Endodermal cell (in vitro differentiated cells): ENCODE measurements around the gene CCDC93. TPM values are rescaled to one million over a fixed set of nuclear protein-coding genes. Genes with fewer than 3 reads are reported as not detected.

ENCODE experiments used
- DNase-seq: peaks from one replicate; pipeline ENCODE4 v3.0.0-alpha.2; 2017
- H3K27ac ChIP-seq: 2 replicates; pipeline ENCODE4 v1.5.1; 2013; ENCODE audit warnings: mild to moderate bottlenecking, low read depth, low read length, moderate library complexity
- H3K27me3 ChIP-seq: 2 replicates; pipeline ENCODE4 v1.6.1; 2013; ENCODE audit warnings: mild to moderate bottlenecking, low read length, moderate library complexity; ENCODE audit not compliant: insufficient read depth, control insufficient read depth, poor library complexity, severe bottlenecking
- H3K36me3 ChIP-seq: 2 replicates; pipeline ENCODE4 v1.7.0; 2013; ENCODE audit warnings: mild to moderate bottlenecking, low read length, moderate library complexity; ENCODE audit not compliant: control insufficient read depth, insufficient read depth
- H3K4me1 ChIP-seq: one replicate; pipeline ENCODE4 v1.7.0; 2013; ENCODE audit warnings: low read length; ENCODE audit not compliant: control insufficient read depth, insufficient read depth
- H3K4me3 ChIP-seq: 2 replicates; pipeline ENCODE4 v1.5.1; 2013; ENCODE audit warnings: mild to moderate bottlenecking, low read length, moderate library complexity
- H3K9ac ChIP-seq: 2 replicates; pipeline ENCODE4 v1.6.1; 2013; ENCODE audit warnings: mild to moderate bottlenecking, low read length, moderate library complexity; ENCODE audit not compliant: poor library complexity, severe bottlenecking; ENCODE audit errors: extremely low read depth
- H3K9me3 ChIP-seq: 2 replicates; pipeline ENCODE4 v1.6.1; 2013; ENCODE audit warnings: mild to moderate bottlenecking, low read length, moderate library complexity; ENCODE audit not compliant: control insufficient read depth
- H3K27ac Mint-ChIP-seq: 2 replicates; pipeline ENCODE4 v1.8.0; 2020; ENCODE audit warnings: mixed read lengths
- H3K27me3 Mint-ChIP-seq: 2 replicates; pipeline ENCODE4 v1.8.0; 2021; ENCODE audit warnings: mild to moderate bottlenecking, mixed read lengths; ENCODE audit not compliant: insufficient read depth
- H3K36me3 Mint-ChIP-seq: 2 replicates; pipeline ENCODE4 v1.8.0; 2020; ENCODE audit warnings: low read depth, mixed read lengths
- H3K4me1 Mint-ChIP-seq: 2 replicates; pipeline ENCODE4 v1.8.0; 2020; ENCODE audit warnings: mixed read lengths
- H3K4me3 Mint-ChIP-seq: 2 replicates; pipeline ENCODE4 v1.8.0; 2020; ENCODE audit warnings: mild to moderate bottlenecking, moderate library complexity, mixed read lengths
- H3K9me3 Mint-ChIP-seq: 2 replicates; pipeline ENCODE4 v1.8.0; 2020; ENCODE audit warnings: mild to moderate bottlenecking, mixed read lengths
- CTCF ChIP-seq: fragments of 200-600 bp; sonication (generic); conservative IDR thresholded peaks from 2 replicates; pipeline ENCODE4 v1.5.0; 2021; ENCODE audit warnings: antibody characterized with exemption, mild to moderate bottlenecking
- WGBS, 2 experiments: methylation state at CpG; one replicate each; pipeline versions ENCODE4 v1.1.5 to v1.1.7; 2013; ENCODE audit warnings: missing lambda C conversion rate in 2 of 2, mixed read lengths in 1 of 2; ENCODE audit not compliant: insufficient coverage in 1 of 2, insufficient read length in 1 of 2; 5-methylcytosine and 5-hydroxymethylcytosine counted together
- total RNA-seq, 2 donors: library from RNA; stranded (reverse); fragmentation: NEBNext Ultra II Directional in 1 of 2; extraction: Animal tissue kit (Norgen Biotek cat#: 25700) in 1 of 2; gene quantifications; 2 replicates in 1 of 2; 3 replicates in 1 of 2; pipeline ENCODE4 v1.2.1, GENCODE V29; 2021

The CCDC93 gene
- total RNA-seq, 2 donors from 2014 or later = 35.6 to 36.6 TPM

- no peaks in the 10 kb centered on the region for H3K27me3 Mint-ChIP-seq
- no peak overlapping the region for H3K4me3 Mint-ChIP-seq
- H3K9ac ChIP-seq = no peak overlapping the region
Observed at GRCh38 chr2:118061135-118061955, 47.5 kb upstream of the CCDC93 start.

GRCh38 chr2:118059919-118060478 lies 46.1 kb upstream of the CCDC93 start:
- WGBS, 2 experiments = 77 to 83% methylated on average over 1 to 4 of the region's 4 CpGs
- Mint-ChIP-seq H3K27me3 (no peaks in the 10 kb centered on the region), H3K27ac (no peak overlapping the region)

More at GRCh38 chr2:118061135-118061955, 47.5 kb upstream of the CCDC93 start:
- no peak overlapping the region for H3K27ac Mint-ChIP-seq
- Histone ChIP-seq H3K27ac (no peak overlapping the region), H3K36me3 (no peaks in the 10 kb centered on the region), H3K4me1 (peaks cover 1% of the 10 kb centered on the region), H3K4me3 (no peak overlapping the region), H3K27me3 (no peaks in the 10 kb centered on the region), H3K9me3 (no peaks in the 10 kb centered on the region)
- 85 to 88% methylated on average over 2 to 4 of the region's 4 CpGs for WGBS, 2 experiments
- H3K9me3 Mint-ChIP-seq = no peaks in the 10 kb centered on the region
- no peaks in the 10 kb centered on the region for H3K36me3 Mint-ChIP-seq
- peak; percentile 66 for DNase-seq
- H3K4me1 Mint-ChIP-seq = peaks cover 7% of the 10 kb centered on the region
- peak; percentile 76 for TF ChIP-seq CTCF

GRCh38 chr2:118058951-118059350 lies 45.1 kb upstream of the CCDC93 start:
- Mint-ChIP-seq H3K27me3 (no peaks in the 10 kb centered on the region), H3K27ac (no peak overlapping the region), H3K4me1 (peaks cover 23% of the 10 kb centered on the region), H3K4me3 (no peak overlapping the region), H3K36me3 (no peaks in the 10 kb centered on the region), H3K9me3 (no peaks in the 10 kb centered on the region)
- Histone ChIP-seq H3K4me3 (no peak overlapping the region), H3K9me3 (no peaks in the 10 kb centered on the region), H3K36me3 (no peaks in the 10 kb centered on the region), H3K27me3 (no peaks in the 10 kb centered on the region), H3K27ac (no peak overlapping the region), H3K9ac (no peak overlapping the region), H3K4me1 (peaks cover 17% of the 10 kb centered on the region)
- WGBS, 2 experiments = 94 to 98% methylated on average over 3 of the region's 3 CpGs
- DNase-seq = no peak
- no peak for TF ChIP-seq CTCF

More at GRCh38 chr2:118059919-118060478, 46.1 kb upstream of the CCDC93 start:
- Mint-ChIP-seq H3K36me3 (no peaks in the 10 kb centered on the region), H3K9me3 (no peaks in the 10 kb centered on the region), H3K4me1 (peaks cover 19% of the 10 kb centered on the region), H3K4me3 (no peak overlapping the region)
- Histone ChIP-seq H3K9ac (no peak overlapping the region), H3K4me3 (no peak overlapping the region), H3K9me3 (no peaks in the 10 kb centered on the region), H3K4me1 (peaks cover 9% of the 10 kb centered on the region), H3K27ac (no peak overlapping the region), H3K27me3 (no peaks in the 10 kb centered on the region), H3K36me3 (no peaks in the 10 kb centered on the region)
- no peak for DNase-seq
- TF ChIP-seq CTCF = no peak
